GM21515 (cell line): Measurements from ENCODE around the gene ARHGAP12.

Experiments
- ATAC-seq: cut with Tn5 transposase; IDR thresholded peaks from one replicate; pipeline ENCODE4 v1.9.1; 2021; ENCODE audit not compliant: unreplicated experiment

Gene ARHGAP12

DNA sequence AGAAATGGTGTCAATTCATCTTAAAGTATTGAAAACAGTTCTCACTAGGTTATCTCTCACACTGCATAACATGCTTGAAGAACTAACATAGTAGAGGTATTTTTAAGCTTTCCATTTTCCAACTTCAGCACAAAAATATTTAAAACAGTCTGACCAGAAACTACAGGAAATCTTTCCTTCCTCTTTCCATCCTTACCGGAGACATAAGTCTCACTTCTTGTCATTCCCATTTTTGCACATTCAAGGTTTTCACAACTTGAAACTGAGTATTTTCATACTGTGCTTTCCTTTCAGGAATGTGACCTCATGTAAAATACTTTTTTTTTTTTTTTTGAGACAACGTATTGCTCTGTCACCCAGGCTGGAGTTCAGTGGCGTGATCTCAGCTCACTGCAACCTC lies 45.2 kb downstream of the ARHGAP12 start:
- no peak for ATAC-seq

DNA sequence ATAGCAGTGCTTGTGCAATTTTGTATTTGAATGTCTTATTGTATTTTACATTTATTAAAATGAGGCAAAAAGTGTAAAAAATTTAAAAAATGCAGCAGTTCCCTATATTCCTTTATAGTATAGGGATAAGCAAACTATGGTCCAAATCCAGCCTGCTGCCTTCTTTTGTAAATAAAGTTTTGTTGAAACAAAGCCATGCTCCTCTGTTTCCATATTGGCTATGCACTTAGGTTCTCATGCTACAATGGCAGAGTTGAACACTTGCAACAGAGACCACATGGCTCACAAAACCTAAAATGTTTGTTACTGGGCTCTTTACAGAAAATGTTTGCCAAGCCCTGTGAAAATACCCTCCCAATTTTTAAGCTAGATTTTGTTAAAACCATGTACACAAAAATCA lies 50.1 kb downstream of the ARHGAP12 start:
- ATAC-seq, result no peak

GRCh38 chr10:31876652-31877352 lies 51.8 kb downstream of the ARHGAP12 start:
- ATAC-seq, result no peak

DNA sequence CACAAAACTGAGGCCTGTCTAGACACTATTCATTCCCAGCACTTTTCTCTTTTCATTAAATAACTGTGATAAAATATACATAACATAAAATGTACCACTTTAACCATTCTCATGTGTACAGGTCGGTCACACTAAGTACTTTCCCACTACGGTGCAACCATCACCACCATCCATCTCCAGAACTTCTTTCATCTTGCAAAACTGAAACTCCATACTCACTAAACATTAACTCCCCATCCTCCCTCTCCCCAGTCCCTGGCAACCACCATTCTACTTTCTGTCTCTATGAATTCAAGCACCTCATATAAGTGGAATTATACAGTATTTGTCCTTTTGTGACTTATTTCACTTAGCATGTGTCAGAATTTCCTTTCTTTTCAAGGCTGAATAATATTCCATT lies 53.0 kb downstream of the ARHGAP12 start:
- ATAC-seq, result no peak

DNA sequence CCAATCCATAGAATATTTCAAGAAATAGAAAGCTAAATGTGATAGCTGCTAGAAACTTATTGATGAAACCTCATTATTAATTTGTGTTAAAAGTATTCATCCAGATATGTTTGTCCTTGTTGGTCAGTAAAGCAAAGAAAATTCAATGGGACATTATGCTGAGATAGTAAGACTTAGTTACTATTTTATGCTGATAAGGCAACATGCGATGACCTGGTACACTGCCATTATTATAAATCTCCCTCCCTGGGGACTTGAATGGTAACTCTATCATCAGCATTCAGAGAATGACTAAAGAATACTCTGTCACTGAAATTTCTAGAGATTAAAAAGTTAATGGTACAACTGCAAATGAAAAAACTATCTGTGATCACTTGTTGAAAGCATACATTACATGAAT lies 54.9 kb downstream of the ARHGAP12 start:
- ATAC-seq, result no peak

DNA sequence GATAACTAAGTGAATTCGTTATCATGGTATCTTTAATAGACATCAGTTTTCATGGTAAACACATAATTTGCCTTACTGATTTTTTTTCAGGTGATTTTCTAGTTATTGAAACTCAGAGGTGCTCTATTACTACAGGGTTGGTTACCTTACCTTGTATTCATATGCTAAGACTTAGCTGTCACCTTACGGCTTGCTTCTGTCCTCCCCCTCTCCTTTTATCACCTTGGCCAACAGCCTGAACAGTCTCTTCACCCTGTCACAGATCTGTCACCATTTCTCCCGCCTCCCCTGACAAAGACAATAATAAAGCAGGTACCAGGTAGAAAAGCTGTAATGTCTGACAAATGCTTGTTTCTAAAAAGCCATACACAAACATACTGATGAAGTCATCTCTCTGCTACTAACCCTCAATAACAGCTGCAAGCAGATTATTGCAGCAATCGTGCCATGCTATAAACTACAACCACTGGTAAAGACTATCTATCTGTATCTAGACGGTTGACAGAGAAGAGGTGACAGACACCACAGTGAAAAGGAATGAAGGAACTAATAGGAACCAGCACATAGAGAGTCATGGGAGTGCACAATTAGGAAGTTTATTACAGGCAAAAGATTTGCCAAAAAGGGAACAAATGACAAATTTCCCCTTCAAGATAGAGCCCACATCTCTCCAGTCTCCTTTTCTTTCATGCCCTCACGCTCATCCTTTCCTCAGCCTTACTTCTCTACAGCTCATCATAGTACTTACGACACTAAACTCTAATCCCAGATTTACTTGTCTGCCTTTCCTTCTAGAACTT lies 57.2 kb downstream of the ARHGAP12 start:
- ATAC-seq, result no peak

DNA sequence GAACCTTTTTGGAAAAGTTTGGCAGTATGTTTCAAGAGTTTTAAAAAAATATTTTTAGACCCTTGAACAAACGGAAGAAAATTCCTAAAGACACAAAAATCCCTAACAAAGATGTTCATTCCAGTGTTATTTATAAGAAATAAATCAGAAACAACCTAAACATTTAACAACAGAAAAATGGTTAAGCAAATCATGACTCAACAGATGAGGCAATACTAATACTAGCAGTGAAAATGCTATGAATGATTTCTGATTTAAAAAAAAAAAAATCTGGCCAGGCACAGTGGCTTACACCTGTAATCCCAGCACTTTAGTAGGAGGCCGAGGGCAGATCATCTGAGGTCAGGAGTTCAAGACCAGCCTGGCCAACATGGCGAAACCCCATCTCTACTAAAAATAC lies 61.0 kb downstream of the ARHGAP12 start:
- no peak for ATAC-seq

DNA sequence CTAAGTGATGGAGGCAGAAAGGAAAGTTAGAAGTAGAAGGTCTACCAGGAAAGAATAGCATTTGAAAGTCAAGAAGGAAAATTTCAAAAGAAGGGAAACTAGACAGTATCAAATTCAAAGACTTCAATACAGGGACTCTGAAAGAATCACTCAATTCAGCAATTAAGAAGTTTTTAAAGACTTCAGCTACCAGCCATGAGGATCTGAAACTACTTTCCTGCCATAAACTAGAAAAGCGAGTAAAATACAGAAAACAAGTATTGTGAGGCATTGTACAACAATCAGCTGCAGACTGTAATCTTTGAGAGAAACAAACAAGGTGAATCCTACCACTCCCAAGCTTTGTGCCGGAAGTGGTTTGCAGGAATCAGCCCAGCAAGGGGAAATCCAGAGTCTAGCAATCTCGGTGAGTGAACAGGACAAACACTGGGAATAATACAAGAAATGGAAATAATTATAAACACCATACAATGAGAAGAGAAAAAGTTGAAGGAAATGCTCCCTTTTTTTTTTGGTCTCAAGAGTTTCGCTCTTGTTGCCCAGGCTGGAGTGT lies 62.4 kb downstream of the ARHGAP12 start:
- no peak for ATAC-seq

- no peak for ATAC-seq
These were observed 63.7 kb downstream of the ARHGAP12 start for GRCh38 chr10:31864834-31865518.

DNA sequence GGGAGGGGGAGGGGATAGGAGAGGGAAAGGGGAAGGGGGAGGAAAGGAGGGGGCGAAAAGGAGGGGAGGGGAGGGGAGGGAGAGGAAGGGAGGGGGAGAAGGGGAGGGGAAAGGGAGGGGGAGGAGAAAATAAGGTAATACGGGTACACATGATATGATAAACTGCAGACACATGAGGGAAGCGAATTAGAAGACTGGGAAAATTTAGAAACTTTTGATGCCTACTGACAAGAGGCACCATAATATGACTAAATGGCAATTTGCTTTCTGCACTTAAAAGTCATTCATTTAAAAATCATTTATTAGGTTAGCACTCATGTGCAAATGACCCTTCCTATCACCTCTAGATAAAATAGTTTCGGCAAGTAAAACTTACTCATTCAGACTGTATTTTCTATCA lies 73.6 kb downstream of the ARHGAP12 start:
- no peak for ATAC-seq

DNA sequence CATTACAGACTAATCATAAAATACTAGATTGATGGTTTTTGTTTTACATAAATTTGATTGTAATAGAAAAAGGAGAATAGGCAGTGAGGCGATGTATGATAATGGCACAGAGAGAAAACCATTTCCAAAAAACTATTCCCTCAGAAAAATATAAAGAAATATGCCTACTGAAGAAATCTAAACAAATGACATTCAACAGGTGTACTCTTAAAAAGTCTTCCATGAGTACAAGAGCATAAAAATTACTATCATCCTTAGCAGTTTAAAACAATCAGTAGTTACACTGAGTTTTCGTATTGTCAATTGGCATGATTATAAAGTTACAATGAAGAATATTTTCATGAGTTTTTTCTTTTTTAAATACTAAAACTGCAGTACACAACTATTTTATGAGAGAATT lies 75.0 kb downstream of the ARHGAP12 start:
- no peak for ATAC-seq

- ATAC-seq, result no peak
These were observed 77.4 kb downstream of the ARHGAP12 start for GRCh38 chr10:31851216-31851615.

GRCh38 chr10:31847515-31847914 lies 81.1 kb downstream of the ARHGAP12 start:
- ATAC-seq, result no peak

- ATAC-seq, result no peak
These were observed 89.9 kb downstream of the ARHGAP12 start for GRCh38 chr10:31838709-31839108.

DNA sequence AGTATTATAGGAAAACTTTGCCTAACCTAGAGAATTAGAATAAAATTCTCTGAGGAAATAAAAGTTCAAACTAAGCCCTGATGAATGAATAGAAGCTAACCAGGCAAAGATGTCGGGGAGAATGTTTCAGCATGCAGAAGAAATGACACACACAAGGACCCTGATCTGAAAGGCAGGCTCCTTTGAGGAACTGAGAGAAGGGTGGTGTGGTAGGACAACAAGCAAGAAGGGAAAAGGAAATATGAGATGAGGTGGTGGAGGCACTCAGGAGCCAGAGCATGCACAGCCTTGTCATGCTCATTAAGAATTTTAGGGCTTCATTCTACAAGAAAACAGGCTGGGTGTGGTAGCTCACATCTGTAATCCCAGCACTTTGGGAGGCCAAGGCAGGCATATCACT lies 90.6 kb downstream of the ARHGAP12 start:
- ATAC-seq, result no peak

DNA sequence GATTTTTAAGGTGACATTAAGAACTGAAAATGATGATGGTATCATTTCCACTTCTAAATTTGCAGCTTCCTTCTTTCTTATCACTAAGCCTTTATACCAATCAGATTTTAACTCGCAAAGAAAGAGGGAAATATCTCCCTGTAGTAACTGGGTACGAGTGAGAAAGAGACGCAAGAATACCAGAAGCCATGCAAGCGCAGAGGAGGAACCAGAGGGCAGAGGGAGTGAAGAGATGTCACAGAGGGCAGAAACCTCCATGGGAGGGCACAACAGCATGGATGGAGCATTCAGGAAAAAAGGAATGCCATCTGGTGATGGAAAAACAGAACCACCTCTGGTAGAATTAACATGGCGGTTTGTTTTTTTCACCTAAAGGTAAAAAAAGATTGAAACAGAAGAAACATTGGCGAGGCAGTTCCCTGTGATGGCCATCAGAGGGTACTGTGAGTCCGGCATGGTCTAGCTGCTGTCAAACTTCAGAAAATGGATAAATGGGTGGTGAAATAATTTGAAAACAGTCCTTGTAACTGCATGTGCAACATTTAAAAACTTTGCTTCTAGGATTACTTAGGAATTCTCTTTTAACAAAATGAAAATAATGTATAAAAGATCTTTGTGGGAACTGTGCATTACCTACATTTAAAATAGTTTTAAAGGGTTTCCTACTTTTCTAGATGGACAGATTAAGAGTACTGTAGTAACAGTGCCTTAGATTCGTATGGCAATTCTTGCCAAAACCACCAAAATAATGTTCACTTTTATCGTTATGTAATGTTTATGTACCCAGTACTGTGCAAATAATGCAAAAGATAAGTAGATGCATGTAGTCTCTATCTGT lies 91.8 kb downstream of the ARHGAP12 start:
- peak; percentile 49 for ATAC-seq

- ATAC-seq, result no peak
These were observed 94.9 kb downstream of the ARHGAP12 start for GRCh38 chr10:31833753-31834152.

GRCh38 chr10:31832261-31832660 lies 96.4 kb downstream of the ARHGAP12 start:
- ATAC-seq, result no peak

DNA sequence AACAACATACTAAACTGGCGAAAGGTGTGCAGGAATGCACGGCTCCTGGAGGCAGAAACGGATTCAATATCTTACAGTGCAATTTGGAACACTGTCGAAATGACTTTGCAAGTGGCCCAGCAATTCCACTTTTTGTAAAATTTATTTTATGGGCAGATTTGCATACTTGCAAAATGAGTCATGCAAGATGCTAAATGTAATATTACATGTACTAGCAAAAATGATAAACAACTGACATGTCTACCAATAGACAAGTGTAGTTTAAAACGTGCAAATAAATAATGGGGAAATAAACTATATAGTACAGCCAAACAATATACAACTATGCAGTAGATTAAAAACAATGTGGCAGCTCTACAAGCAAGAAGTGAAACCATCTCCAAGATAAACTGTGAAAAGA lies 97.7 kb downstream of the ARHGAP12 start:
- ATAC-seq, result no peak

DNA sequence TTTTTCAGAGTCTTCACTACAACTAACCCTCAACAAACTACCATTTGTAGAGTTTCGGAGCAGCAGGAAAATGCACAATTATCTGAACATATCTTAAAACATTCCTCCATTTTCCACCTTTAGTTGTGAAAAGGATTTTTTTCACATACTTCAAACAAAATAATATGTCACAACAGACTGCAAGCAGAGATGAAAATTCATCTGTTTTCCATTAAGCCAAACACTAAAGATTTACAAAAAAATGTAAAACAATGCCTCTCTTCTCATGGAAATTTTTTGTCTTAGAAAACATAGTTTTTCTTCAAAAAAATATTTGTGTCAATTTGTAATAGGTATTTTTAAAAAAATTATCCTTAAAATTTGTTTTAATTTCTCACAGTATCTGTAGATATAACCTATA lies 98.9 kb downstream of the ARHGAP12 start:
- ATAC-seq, result no peak

DNA sequence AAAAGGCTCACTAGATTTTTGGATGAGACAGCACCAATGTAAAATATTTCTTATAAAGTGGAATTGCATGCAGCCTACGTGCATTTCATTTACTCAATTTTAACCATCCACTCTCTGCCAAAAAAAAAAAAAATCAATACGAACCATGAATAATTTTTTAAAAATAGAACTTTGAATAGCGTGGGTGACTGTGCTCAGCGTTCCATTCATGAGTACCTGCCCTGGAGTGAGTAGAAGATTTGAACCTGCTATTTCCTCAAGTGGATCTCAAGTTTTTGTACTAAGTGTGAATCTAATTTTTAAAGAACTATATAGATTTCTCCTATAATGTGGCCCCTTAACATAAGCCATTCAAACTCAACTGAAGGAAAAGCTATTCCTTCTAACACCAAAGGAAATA lies 105.3 kb downstream of the ARHGAP12 start:
- ATAC-seq, result no peak
